HTR-8/SVneo (cell line): ENCODE measurements around the gene CA7.
"Not testable (repeated sequence)": the region's sequence is repeated elsewhere in the genome, so short reads cannot be mapped to it uniquely, and the experiment has no call there.

Source experiments
- DNase-seq: peaks from one replicate; pipeline ENCODE4 v3.0.0; 2011; ENCODE audit warnings: low spot score, mixed read lengths; ENCODE audit not compliant: insufficient read length
- FAIRE-seq: peaks from 2 replicates; lab custom pipeline; 2011; peaks lifted over from hg19 to GRCh38; lab: Jason Lieb, UNC

CA7 gene

DNA sequence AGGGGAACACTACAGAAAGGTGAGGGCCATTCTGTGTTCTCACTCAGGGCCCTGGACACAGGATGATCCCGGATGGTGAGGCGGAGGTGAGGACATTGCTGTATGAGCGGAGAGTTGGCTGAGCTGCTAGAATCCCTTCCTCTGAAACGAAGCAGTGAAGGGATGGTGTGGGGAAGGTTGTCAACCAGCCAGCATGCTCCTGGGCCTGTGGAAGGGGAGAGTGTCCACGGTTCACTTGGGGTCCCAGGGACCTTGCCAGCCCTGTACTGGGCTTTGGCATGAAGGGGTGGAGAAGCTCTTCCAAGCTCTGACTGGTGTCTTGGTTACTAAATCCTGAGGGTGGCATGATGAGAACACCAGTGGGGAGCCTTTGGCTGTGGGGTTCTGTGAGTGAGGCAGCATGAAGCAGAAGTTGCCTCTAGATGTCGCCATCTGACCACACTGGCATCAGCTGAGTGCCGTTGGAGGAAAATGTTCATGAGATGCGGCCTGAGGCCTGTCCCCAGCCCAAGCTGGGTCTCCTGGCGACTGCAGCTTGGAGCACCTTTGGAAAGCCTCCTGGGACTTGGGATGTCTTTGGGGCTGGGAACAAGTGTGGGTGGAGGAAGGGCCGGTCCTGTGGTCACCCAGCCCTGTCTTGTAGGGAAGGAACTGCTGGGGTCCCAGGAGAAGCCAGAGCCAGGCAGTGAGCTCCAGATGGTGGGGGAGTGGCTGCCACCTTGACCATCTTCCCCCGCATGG is 50.9 kb downstream of the CA7 start:
- DNase-seq (peak; percentile 83), FAIRE-seq (peak; percentile 97)

DNA sequence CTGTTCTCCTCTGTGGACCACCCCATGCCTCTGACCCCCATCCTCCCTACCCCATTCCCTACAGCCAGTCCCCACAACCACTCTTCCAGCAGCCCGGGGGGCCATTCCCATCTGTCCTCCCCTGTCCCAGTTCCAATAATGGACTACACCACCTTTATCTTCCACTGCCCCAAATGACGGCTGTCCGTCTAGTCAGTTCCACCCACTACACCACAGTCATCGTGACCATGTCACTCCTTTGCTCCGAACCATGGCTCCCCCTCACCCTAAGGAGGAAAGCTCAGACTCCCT is 51.4 kb downstream of the CA7 start:
- peak; percentile 33 for FAIRE-seq
- no peak for DNase-seq

DNA sequence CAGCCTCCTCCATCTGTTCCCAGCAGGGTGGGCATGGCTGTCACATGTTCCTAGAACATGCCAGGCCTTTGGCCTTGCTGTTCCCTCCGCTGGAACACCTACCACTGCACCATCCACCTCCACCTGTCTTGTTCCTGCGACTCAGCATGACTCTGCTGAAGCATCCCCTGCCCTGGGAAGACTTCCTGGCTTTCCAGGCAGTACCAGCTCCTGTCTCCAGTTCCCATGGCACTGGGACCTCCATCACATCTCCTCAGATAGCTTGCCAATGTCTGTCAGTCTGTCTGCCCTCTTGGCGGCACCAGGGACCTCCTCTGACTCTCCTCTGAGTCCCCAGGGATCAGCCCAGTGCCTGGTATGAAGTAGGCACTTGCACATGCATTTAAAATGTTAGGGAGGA is 51.8 kb downstream of the CA7 start:
- DNase-seq (no peak), FAIRE-seq (no peak)

DNA sequence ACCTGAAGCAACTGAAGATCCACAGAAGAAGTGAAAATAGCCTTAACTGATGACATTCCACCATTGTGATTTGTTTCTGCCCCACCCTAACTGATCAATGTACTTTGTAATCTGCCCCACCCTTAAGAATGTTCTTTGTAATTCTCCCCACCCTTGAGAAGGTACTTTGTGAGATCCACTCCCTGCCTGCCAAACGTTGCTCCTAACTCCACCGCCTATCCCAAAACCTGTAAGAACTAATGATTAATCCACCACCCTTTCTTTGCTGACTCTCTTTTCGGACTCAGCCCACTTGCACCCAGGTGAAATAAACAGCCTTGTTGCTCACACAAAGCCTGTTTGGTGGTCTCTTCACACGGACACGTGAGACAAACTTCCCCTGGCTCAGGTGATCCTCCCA is 52.5 kb downstream of the CA7 start:
- DNase-seq, FAIRE-seq: not testable (repeated sequence)

DNA sequence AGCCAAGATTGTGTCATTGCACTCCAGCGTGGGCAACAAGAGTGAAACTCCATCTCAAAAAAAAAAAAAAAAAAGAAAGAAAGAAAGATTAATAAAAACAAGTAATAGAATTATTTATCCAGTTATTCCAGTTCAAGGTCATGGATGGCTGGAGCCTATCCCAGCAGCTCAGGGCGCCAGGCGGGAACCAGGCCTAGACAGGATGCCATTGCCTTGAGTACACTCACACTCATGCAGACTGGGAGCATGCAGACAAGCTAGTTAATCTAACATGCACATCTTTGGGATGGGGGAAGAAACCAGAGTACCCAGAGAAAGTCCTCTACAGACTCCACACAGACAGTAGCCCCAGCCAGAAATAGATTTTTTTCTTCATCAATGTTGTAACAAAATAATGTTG is 54.0 kb downstream of the CA7 start:
- FAIRE-seq (no peak), DNase-seq (no peak)

DNA sequence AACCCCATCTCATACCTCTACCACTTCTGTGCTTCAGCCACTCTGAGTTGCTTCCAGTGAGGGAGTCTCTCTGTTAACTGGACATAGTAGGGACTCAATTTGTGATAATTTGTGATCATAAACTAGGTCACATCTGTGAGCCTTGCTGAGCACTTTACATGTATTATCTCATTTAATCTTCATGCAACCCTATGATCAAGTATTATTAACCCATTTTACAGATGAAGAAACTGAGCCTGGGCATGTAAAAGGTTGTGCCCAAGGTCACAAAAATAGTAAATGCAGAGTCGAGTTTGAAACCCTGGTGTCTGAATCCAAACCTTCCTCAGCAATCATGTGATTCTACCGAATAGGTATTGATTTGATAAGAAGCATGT is 54.7 kb downstream of the CA7 start:
- no peak for FAIRE-seq
- no peak for DNase-seq

DNA sequence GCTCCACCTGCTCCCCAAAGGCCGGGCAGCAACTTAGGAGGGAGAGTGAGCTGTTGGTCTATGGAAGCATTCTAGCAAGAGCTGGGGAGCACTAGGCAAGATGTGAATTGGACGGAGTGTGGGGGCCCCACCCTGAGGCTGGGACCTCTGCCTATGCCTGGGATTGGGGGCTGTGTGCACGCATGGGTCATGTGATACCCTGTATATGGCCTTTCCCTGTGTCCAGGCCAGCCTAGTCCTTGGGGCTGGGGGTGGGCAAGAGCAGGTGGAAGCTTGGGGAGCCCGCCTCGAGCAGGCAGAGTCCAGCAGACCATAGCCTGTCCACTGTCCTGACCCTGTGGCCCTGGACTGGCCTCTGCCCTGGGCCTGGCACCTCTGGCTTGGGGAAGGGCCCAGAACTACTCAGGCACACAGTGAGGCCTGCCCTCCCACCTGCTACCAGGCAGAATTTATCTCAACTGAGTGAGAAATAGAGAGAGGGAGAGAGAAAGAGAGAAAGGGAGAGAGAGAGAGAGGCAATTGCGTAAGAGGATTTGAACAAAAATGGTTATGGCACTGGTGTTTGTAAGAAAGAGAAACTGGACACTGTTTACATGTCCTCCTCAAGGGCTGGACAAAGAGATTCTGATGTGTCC is 55.2 kb downstream of the CA7 start:
- DNase-seq (no peak), FAIRE-seq (no peak)

DNA sequence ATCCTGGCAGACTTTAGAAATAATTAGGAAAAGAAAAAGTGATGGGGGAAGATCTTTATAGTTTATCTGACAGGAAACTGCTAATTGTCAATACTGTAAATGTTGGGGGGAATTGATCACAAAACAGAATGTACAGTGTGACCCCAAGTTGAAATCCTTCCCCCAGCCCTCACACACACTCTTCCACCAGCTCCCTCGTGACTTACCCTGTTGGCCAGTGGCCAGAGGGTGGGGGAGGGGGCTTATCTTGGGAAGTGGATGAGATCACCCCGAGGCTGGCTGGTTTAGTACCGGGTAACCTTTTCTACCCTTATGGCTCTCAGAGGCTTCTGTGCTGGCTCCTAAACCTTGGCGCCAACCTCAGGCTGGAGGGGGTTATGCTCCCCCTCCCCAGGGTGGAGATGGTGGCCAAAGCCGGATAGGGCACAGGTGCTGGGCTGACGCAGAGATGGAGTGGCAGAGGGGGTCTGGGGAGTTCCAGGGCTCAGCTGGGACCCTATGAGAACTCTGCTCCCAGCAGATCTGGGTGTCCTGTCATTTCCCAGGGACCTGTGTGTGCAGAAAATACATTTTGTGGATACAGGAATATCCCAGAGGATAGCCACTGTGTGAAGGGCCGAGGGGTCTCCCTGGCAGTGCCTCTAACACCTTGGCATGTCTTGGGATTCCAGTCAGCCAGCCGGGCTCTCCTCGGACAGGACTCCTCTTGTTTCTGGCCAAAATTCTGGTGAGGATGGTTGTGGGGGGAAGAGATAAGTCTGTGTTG is 55.9 kb downstream of the CA7 start:
- DNase-seq: peak; percentile 81

DNA sequence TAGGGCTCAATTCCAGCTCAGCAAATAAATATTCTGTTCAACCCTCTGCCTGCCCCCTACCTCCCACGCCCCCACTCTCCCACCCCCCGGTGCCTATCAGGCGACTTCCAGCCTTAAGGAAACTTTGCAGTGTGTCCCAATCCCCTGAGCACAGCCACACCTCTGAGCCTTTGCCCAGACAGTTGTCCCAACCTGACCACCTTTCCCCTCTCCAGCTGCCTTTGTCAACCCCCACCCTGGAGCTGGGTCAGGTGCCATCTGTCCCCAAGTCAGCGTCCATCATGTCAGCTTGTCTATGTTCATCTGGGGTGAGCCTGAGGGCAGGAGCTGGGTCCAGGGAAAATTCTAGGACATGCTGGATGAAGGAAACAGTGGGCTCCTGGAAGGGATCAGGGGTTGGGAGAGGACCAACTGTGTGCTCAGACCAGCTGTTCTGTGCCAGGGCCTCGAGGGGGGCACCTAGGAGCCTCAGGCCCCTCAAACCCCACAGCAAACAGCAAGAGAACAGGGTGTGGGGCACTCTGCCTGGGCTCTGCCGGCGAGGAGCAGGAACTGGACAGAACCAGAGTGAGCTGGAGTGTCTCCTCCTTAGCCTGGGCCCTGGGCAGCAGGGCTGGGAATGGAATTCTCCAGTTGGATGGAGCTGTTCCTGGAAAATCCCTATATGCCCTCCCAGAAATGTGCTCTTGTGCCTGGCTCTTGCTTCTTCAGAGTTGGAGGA is 56.7 kb downstream of the CA7 start:
- no peak for FAIRE-seq
- DNase-seq: no peak

More for the DNA sequence above, 55.9 kb downstream of the CA7 start:
- FAIRE-seq: peak; percentile 38

DNA sequence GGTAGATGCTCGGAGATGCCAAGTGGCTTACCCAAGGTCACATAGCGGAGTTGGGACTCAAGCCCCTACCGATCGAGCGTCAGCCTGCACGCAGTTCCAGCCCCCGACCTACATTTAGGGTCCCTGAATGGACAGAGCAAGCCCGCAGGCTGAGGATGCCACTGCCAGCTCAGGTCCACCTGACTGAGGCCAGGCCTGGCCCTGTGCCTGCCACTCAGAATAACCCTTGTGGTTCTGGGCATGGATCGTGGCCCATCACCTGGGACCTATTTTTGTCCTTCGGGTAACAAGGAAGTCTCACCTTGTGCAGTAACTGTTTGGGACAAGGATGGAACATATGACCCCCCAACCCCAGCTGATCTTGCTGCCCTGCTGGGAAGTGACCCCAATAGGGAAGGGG is 57.4 kb downstream of the CA7 start:
- FAIRE-seq: no peak
- no peak for DNase-seq

DNA sequence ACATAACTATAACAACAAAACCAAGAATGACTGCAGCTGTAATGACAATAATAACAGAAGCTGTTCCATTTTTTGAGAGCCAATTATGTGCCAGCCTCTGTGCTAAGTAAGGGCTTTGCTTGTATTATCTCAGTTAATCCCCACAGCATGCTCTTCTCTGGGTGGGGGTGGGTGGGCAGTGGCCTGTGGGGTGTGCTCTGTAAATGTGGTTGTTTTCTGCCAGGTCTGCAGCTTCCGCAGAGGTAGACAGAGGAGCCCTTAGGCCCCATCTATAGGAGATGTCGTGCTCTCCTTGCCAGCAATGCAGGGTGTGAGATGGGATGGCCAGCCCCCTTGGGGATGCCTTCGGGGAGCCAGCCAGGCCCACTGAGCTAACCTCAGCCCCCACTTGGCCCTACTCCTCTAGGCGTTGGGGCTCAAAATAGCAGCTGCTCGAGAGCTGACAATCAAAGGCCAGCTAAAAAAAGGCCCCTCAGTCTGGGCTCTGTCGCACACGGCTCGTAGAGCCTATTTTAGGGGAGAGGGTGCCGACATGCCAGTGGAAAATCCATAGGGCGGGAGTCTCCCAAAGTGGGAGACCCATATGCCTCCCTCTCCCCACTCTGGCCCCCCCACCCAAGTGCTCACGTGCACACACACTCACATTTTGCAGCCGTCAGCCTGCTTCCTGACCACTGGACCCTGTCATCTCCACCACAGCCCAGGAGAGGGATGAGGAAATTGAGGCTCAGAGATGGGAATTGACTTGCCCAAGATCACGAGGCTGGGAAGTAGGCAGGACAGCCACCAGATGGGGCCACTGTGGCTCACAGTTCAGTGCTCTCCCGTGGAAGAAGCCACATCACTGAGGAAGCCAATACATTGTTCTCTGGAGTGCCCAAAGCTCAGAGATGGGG is 58.7 kb downstream of the CA7 start:
- FAIRE-seq: no peak
- DNase-seq: no peak
